DMS114 treated with DMSO at 0.1 percent for 48 hours (cell line): ENCODE measurements around the gene DDAH1.

ENCODE experiments used
- DNase-seq: peaks from one replicate; lab custom pipeline; 2025; ENCODE audit not compliant: unreplicated experiment; lab: John Stamatoyannopoulos, UW

DDAH1 gene

GRCh38 chr1:85333186-85333585, 131.8 kb downstream of the DDAH1 start:
- DNase-seq = no peak

GRCh38 chr1:85332575-85332974, 132.4 kb downstream of the DDAH1 start:
- no peak for DNase-seq

GRCh38 chr1:85330711-85331290, 134.2 kb downstream of the DDAH1 start:
- DNase-seq = no peak

- DNase-seq = no peak
Observed at GRCh38 chr1:85330214-85330631, 134.7 kb downstream of the DDAH1 start.

DNA sequence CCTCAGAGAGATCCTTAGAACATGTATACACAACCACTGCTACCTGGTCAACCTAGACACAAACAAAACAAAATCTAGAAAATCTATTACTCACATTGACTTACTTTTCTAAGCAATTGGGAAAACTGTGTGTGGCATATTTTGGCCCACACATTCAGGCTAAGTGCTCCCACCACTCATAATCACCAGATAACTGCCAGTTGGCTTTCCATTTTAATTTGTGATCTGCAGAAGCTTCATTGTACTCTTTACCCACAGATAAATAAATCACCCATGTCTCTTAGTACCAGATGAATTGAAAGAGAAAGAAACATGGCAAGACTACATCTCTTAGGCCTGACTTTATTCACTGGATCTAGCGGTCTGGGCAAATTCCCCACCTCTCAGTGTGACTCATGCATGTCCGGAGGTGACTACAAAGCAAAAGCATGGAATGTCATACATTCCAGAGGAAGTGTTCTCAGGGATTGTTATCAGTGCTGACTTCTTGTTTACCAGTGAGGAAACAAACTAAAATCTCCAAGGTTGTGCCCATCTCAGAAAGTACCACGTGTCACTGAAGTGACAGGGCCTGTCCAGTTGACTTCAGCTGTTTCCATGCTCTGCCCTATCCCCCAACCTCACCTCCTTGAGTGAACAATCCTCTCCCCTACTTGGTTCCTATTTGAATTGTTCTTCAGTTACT, 136.1 kb downstream of the DDAH1 start:
- no peak for DNase-seq

DNA sequence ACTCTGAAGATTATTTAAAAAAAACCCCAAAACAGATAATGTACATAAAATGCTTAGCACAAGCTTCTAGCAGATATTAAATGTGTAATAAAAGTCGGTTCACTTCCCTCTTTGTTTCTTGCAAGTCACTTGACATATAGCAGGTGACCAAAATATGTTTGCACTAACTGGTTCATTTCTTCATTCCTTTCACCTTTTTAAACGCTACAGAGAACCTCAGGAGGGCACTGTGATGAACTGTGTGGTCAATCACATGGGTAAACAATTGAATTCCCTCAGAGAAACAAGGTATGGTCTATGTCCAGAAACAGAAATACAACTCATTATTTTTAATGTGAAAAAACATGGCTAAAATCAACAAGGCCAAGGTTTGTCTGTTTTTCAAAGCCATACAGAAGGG, 137.2 kb downstream of the DDAH1 start:
- no peak for DNase-seq

DNA sequence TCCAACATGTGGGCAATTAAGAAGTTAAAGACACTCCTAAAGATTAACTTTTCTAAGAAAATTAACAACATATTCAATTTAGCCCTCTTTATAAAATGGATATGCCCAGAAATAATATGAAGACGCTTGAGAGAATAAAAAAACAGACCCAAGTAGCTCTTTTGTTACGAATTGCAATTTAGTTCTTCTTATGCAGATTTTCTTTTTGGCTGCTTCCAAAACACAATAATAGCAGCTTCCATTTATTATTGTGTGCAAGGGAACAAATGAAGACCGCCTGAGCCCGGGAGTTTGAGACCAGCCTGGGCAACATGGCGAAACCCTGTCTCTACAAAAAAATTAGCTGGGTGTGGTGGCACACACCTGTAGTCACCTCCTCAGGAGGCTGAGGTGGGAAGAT, 138.1 kb downstream of the DDAH1 start:
- no peak for DNase-seq

DNA sequence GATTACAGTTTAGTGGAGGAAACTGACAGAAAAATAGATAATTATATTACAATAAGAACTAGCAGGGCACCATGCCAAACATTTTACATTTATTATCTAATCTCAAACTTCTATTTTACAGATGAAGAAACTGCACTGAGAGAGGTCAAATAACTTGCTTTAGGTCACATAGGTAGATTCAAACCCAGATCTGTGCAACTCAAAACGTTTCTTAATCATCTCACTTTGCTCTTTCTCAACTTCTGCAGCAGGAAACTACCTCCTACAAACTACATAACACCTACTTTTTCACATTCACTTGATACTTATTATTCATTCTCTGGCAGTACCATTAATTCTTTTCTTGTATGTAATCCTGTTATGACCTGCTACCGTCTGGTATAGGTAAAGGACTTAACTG, 138.6 kb downstream of the DDAH1 start:
- no peak for DNase-seq

DNA sequence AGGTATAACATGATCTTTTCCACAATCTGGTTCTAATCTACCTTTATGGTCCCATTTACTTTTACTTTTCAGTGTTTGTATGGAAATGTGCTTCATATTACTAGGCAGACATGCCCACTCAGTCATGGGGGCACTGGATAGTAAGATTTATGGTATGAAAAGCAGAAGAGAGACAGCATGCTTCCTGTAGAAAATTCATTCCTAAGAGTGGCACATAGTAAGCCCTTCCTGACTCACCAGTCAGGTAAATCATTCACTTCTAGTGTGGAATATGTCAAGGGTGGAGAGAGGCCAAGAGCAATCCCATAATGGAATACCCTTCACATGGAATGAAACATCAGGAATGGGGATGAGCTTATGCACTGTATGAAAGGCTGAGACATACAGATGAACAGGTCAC, 139.0 kb downstream of the DDAH1 start:
- DNase-seq = no peak

GRCh38 chr1:85323770-85324169, 141.2 kb downstream of the DDAH1 start:
- no peak for DNase-seq

DNA sequence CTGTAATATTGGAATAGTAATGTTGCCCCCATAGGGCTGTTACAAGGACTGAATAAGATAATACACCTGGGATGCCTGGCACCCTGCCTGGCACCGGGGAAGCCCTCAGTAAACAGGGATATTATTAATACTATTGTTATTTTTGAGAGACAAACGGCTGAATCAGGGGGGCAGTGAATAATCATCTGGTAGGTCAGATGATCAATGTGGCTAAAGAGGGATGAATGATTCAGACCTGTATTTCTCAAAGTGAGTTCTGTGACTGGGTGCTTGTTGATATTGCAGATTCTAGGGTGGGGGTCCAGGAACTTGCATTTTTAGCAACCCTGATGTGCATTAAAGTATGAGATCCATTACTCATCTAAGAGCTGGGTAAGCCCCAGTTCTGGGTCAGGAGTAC, 142.3 kb downstream of the DDAH1 start:
- DNase-seq = no peak

DNA sequence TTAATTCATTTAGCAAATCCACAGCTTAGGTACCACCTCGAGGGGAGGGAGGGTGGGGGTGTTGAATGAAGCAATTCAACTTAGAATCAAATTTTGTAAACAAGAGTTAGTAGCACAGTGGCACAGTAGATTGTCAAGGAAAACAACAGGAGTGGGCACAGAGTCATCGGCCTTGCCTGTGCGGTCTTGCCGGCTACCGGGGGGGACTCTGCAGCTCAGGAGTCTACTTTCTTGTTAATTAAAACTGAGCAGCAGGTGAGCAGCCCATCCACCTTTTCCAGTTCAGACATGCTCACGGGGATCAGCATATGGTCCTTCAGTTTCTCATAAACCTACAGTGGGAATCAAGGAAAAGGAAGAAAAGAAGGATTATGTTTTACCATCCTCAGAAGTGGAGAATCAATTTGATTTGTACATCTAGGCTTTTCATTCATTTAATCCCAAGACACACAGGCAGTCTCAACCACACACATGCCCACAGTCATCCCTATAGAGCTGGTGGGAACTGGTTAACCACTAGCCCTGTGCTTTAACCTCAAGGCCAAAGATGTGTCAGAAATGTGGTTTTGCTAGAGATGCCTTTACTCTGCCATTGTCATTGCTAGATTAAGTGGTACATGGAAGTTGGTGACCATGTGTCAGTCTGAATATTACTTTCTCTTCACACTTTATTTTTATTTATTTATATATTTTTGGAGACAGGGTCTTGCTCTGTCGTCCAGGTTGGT, 143.6 kb downstream of the DDAH1 start:
- no peak for DNase-seq

GRCh38 chr1:85320371-85321131, 144.4 kb downstream of the DDAH1 start:
- DNase-seq = no peak

GRCh38 chr1:85319931-85320330, 145.0 kb downstream of the DDAH1 start:
- DNase-seq = no peak

GRCh38 chr1:85319491-85319890, 145.5 kb downstream of the DDAH1 start:
- DNase-seq = no peak

- DNase-seq = no peak
Observed at GRCh38 chr1:85318217-85318616, 146.7 kb downstream of the DDAH1 start.

GRCh38 chr1:85317560-85317959, 147.4 kb downstream of the DDAH1 start:
- no peak for DNase-seq

DNA sequence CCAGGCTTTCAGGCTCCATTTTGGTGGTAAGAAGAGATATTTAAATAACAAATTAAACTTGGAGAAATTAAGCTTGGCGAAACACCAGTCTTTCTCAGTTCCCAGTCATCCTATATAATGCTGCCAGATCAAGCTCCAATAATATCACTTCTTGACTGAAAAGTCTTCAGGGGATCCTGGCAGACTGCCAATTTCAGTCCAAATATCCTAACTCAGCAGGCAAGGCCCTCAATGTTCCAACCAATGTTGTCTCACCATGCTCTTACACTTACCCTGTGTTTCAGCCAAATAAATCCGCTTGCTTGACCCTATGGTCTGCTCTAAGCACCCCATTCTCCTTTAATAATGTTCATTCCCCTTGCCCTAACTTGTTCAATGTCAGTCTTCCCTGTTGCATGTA, 148.6 kb downstream of the DDAH1 start:
- no peak for DNase-seq

DNA sequence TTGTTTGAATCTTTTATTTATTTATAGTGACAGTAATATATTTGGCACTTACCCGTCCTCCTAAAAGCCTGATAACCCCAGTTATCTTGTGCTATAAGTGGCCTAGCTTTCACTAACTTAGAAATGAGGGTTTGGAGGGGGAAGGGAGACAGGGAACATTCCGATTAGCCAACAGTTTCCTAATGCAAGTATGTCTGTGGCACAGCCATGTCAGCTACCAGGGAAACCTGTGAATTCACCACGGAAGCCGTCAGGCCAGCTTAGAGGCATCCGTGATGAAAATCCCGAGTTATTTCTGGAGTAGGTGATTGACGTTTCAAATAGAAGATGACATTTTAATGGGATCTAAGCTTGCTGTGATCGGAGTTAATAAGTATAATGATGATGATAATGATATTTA, 149.2 kb downstream of the DDAH1 start:
- DNase-seq = no peak

- DNase-seq = no peak
Observed at GRCh38 chr1:85314726-85315125, 150.2 kb downstream of the DDAH1 start.

- no peak for DNase-seq
Observed at GRCh38 chr1:85313888-85314696, 150.9 kb downstream of the DDAH1 start.
